K562 (cell line): Measurements from ENCODE around the gene SLC6A8. TPM values are rescaled to one million over a fixed set of nuclear protein-coding genes. Genes with fewer than 3 reads are reported as not detected.

Experiments used
- ATAC-seq: fragments of 200-7000 bp; cut with Tn5 transposase; 3 replicates; pipeline ENCODE4 v1.9.1; 2020; ENCODE audit warnings: moderate library complexity
- BruUV-seq: library from RNA; stranded (reverse); fragments of 400-500 nt; replicated peaks from 2 replicates; lab custom pipeline; 2021; lab: Mats Ljungman, UMichigan
- CTCF ChIA-PET: fragments of 300-600 bp; formaldehyde crosslinking; extraction: SDS; loops from one replicate; lab custom pipeline; 2021; ENCODE audit warnings: low intra/inter-chr PET ratio; lab: Yijun Ruan, JAX
- POLR2A ChIA-PET: fragments of 300-600, 350-650 bp; sonication (Branson Sonifier 250); formaldehyde crosslinking; extraction: SDS; loops from one replicate; lab custom pipeline; 2021; ENCODE audit warnings: antibody characterized with exemption, inconsistent platforms; lab: Yijun Ruan, JAX
- DNase-seq, 4 experiments: peaks; one replicate each; pipeline versions ENCODE4 v3.0.0 to v3.0.0-alpha.2; 2011 to 2018; ENCODE audit warnings: low spot score in 3 of 4, mixed read lengths in 3 of 4; ENCODE audit errors: extremely low read depth in 1 of 4
- FAIRE-seq: peaks from 2 replicates; lab custom pipeline; 2011; peaks lifted over from hg19 to GRCh38; lab: Jason Lieb, UNC
- H2AFZ ChIP-seq: 2 replicates; pipeline ENCODE4 v1.6.0; 2011; ENCODE audit warnings: low read depth, low read length, control low read depth, inconsistent platforms
- H3K27ac ChIP-seq: fragments of 200-600 bp; 3 replicates; pipeline ENCODE4 v1.8.0; 2011; ENCODE audit warnings: low read depth, mild to moderate bottlenecking, control low read depth, inconsistent platforms, low read length, moderate library complexity, mixed read lengths; ENCODE audit errors: extremely low read depth
- H3K27me3 ChIP-seq, 2 experiments: fragments of 300-600 bp in 1 of 2; 2 replicates in 1 of 2; 3 replicates in 1 of 2; pipeline versions ENCODE4 v1.6.0 to v1.8.0; 2011; ENCODE audit warnings: inconsistent platforms in 2 of 2, low read length in 2 of 2, mild to moderate bottlenecking in 1 of 2, mixed read lengths in 1 of 2, moderate library complexity in 1 of 2; ENCODE audit not compliant: control insufficient read depth in 2 of 2, insufficient read depth in 2 of 2
- H3K36me3 ChIP-seq: fragments of 300-600 bp; 3 replicates; pipeline ENCODE4 v1.8.0; 2011; ENCODE audit warnings: mild to moderate bottlenecking, low read length, inconsistent platforms; ENCODE audit not compliant: control insufficient read depth, insufficient read depth
- H3K4me1 ChIP-seq, 2 experiments: fragments of 200-600 bp in 1 of 2; replicated peaks in 1 of 2; 2 replicates in 1 of 2; 3 replicates in 1 of 2; pipeline versions ENCODE4 v1.5.1 to v1.8.0; 2011; ENCODE audit warnings: inconsistent platforms in 2 of 2, low read length in 2 of 2, mild to moderate bottlenecking in 1 of 2, mixed read lengths in 1 of 2, moderate library complexity in 1 of 2; ENCODE audit not compliant: control insufficient read depth in 2 of 2, insufficient read depth in 2 of 2
- H3K4me2 ChIP-seq: 2 replicates; pipeline ENCODE4 v1.6.1; 2011; ENCODE audit warnings: low read length, control low read depth, inconsistent platforms, mixed read lengths; ENCODE audit not compliant: insufficient read depth
- H3K4me3 ChIP-seq: fragments of 200-600 bp; sonication (generic), shearing (Covaris generic); 2 replicates; pipeline ENCODE4 v1.5.1; 2016; ENCODE audit warnings: control low read depth, inconsistent platforms
- H3K79me2 ChIP-seq: fragments of 200-600 bp; 3 replicates; pipeline ENCODE4 v1.8.0; 2011; ENCODE audit warnings: low read length, inconsistent platforms; ENCODE audit not compliant: control insufficient read depth, insufficient read depth
- H3K9ac ChIP-seq, 2 experiments: 2 replicates each; pipeline versions ENCODE4 v1.6.0 to v1.6.1; 2011; ENCODE audit warnings: low read depth in 2 of 2, low read length in 2 of 2, control low read depth in 1 of 2, inconsistent platforms in 1 of 2, mild to moderate bottlenecking in 1 of 2, mixed read lengths in 1 of 2; ENCODE audit not compliant: insufficient read depth in 1 of 2
- H3K9me1 ChIP-seq: one replicate; pipeline ENCODE4 v1.6.0; 2011; ENCODE audit warnings: inconsistent platforms, mild to moderate bottlenecking, low read length, moderate library complexity; ENCODE audit not compliant: control insufficient read depth, insufficient read depth
- H3K9me3 ChIP-seq: replicated peaks from 2 replicates; pipeline ENCODE4 v1.5.1; 2011; ENCODE audit warnings: low read depth, low read length, inconsistent platforms; ENCODE audit not compliant: control insufficient read depth, insufficient read depth
- H4K20me1 ChIP-seq: replicated peaks from 2 replicates; pipeline ENCODE4 v1.6.1; 2011; ENCODE audit warnings: low read length, inconsistent platforms, mixed read lengths; ENCODE audit not compliant: control insufficient read depth, insufficient read depth
- ELF2 ChIP-seq: fragments of 250-450 bp; sonication (Bioruptor Pico); IDR thresholded peaks from 2 replicates; pipeline ENCODE4 v1.5.0; 2021; ENCODE audit warnings: mild to moderate bottlenecking
- KDM5B ChIP-seq: fragments of 200-600 bp; sonication (generic); IDR thresholded peaks from 2 replicates; pipeline ENCODE4 v1.6.1; 2012; ENCODE audit warnings: low read depth, mild to moderate bottlenecking, moderate library complexity, low read length, control low read depth, inconsistent platforms; ENCODE audit not compliant: insufficient replicate concordance
- RBM39 ChIP-seq: fragments of 200-400 bp; formaldehyde crosslinking; optimal IDR thresholded peaks from 2 replicates; pipeline ENCODE3; 2018; ENCODE audit warnings: low read depth, low read length
- WGBS: fragments of 100-300 bp; shearing (Covaris generic); methylation state at CpG from one replicate; pipeline ENCODE4 v1.1.6; 2016; ENCODE audit warnings: low coverage, mixed read lengths; ENCODE audit not compliant: insufficient coverage; ENCODE audit errors: missing lambda C conversion rate; 5-methylcytosine and 5-hydroxymethylcytosine counted together
- in situ Hi-C: fragments of 300-500 bp; cut with MboI; formaldehyde crosslinking; loops from 4 replicates; pipeline ENCODE4 v1.15.0; 2018; ENCODE audit warnings: inconsistent platforms, mixed read lengths
- intact Hi-C: fragments of 100-400 bp; cut with micrococcal nuclease; formaldehyde crosslinking; loops from 2 replicates; pipeline ENCODE4 v1.14.2; 2022
- polyA plus RNA-seq, 8 experiments: library from polyadenylated mRNA; depleted of rRNA in 4 of 8; stranded (reverse) in 5 of 8; unstranded in 3 of 8; fragments of >200 nt; fragmentation: Nextera tagmentation in 2 of 8; fragmentation: Illumina TruSeq in 1 of 8; extraction: Ambion mirVana in 2 of 8; extraction: Trizol in 1 of 8; gene quantifications; 2 replicates each; pipeline versions ENCODE4 v1.2.1 to v1.2.3, GENCODE V29; 2011 to 2014; ENCODE audit warnings: inconsistent platforms in 1 of 8, missing spikeins in 1 of 8
- total RNA-seq, 7 experiments: library from RNA; depleted of rRNA in 6 of 7; stranded (reverse); fragments of >200 nt in 6 of 7; fragmentation: Illumina TruSeq in 2 of 7; extraction: Trizol in 2 of 7; gene quantifications; 2 replicates each; pipeline versions ENCODE4 v1.2.1 to v1.2.3, GENCODE V29; 2011 to 2021; ENCODE audit warnings: low replicate concordance in 1 of 7
- TF ChIP-seq, protein P1 (sequence below): fragments of 450-650 bp; conservative IDR thresholded peaks from 2 replicates; pipeline ENCODE4 v1.6.1; 2016; ENCODE audit warnings: missing genetic modification characterization, low read depth, mild to moderate bottlenecking, missing compliant biosample characterization, moderate library complexity
- TF ChIP-seq, protein P2 (sequence below): fragments of 450-650 bp; formaldehyde crosslinking; IDR thresholded peaks from 2 replicates; pipeline ENCODE4 v1.4.0; 2020; ENCODE audit warnings: mild to moderate bottlenecking

Gene SLC6A8
- total and polyA plus RNA-seq, 9 of the 15 experiments (the other 6 are each of a cell fraction or from before 2014, with no cell fraction given) = 0.68 to 144 (median 34.3) TPM

DNA sequence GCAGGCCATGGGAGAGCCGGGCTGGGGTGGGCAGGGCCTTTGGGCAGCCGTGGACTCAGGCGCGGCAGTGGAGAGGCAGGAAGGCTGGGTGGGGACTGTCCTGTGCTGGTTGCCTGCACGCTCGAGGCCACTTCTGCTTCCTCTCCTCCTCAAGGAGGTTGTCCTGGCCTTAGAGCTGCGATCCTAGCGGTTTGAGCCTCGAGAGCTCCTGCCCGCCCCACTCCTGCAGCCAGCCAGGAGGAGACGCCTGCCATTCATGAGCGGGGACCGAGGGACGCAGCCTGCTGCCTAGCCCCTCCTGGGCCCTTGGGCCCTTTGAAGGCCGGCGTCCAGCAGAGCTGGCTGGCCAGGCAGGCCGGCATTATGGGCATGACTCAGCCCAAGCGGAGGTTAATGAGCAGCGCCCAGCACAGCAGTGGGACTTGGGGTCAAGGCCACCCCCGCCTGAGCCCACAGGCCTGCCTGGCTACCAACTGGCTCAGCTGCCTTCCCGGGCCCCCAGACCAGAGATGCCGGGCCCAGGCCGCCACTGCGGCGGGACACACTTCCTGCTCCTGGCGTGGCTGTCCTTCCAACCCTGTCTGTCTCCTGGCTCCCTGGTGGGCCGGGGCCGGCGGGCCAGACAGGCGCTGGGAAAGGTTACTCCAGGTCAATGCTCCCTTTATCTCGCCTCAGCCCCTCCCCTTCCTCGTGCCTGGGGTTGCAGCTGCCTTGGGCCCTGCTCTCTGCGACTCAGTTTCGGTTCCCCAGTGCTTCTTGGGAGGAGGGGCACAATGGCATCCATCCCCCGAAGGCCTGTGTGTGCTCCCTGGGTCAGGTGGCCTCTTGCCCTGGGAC is 38.8 kb downstream of the SLC6A8 start (continued):
- no peak for TF ChIP-seq RBM39

DNA sequence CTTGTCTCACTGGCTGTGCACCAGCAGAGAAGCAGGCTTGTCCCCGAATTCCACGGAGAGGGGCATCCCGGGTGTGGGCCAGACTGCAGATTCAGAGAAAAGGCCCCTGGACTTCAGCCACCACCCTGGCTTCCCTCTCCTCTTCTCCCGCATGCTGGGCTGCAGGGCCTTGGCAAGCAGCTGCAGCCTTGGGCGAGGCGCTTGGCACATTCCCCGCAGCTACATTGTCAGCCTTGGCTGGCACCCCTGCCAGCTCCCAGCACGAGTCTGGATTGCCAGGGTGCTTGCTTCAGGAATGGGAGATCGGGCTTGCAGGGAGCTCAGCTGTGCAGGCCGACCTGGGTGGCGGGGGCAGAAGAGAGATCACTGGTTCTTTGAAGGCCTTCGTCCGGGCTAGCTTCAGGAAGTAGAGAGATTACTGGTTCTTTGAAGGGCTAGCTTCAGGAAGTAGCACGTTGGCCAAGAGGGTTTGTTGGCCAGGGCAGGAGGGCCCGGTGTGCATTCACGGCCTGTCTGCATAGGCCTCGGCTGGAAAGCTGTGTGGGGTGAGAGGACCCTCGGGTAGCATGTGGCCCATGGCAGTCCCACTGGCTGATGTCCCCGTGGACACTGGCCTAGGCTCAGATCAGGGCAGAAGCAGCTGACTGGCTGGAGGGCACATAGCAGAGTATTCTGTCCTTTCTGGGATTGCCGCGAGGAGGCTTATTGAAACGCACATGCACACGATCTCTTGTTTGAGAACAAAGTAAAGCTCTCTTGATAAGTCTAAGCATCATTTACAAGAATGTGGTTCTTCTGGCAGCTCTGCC is 39.6 kb downstream of the SLC6A8 start:
- peak overlapping the region; percentile 59 for H2AFZ ChIP-seq
- DNase-seq (no peak), FAIRE-seq (no peak), ATAC-seq (no peak)
- peak overlapping the region; percentile 63 to 92 for H3K9ac ChIP-seq
- no TSS peak for BruUV-seq
- H3K36me3 ChIP-seq = peaks cover 9% of the 10 kb centered on the region
- 63% methylated on average over 19 of the region's 23 CpGs for WGBS
- H3K4me3 ChIP-seq = peak overlapping the region; percentile 12; the same call in 1 of the 2 replicates
- H3K27me3 ChIP-seq = no peaks in the 10 kb centered on the region
- peaks cover 10% of the 10 kb centered on the region for H4K20me1 ChIP-seq
- peaks cover 34 to 60% of the 10 kb centered on the region in 2 experiments for H3K4me1 ChIP-seq
- 0 out of 2 replicates have a peak, but pooled peaks cover 2% of the 10 kb centered on the region for H3K9me3 ChIP-seq
- H3K79me2 ChIP-seq = peaks cover 38% of the 10 kb centered on the region
- intact Hi-C loops (no loop called here), in situ Hi-C loops (no loop called here)
- H3K4me2 ChIP-seq = peak overlapping the region; percentile 78
- no peaks in the 10 kb centered on the region for H3K9me1 ChIP-seq
- ChIA-PET POLR2A (interaction anchor here (0.6 to 1.1 kb wide), 7 partner anchors 11 to 364 kb away, joined by 3 to 8 read pairs (median 3); no protein-coding TSS in a partner anchor), CTCF (no interaction called here)
- TF ChIP-seq, protein P1, sequence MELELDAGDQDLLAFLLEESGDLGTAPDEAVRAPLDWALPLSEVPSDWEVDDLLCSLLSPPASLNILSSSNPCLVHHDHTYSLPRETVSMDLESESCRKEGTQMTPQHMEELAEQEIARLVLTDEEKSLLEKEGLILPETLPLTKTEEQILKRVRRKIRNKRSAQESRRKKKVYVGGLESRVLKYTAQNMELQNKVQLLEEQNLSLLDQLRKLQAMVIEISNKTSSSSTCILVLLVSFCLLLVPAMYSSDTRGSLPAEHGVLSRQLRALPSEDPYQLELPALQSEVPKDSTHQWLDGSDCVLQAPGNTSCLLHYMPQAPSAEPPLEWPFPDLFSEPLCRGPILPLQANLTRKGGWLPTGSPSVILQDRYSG (tag) = no peak
- TF ChIP-seq ELF2 (CRISPR knock-in tag) (no peak), KDM5B (peak; percentile 3)
- TF ChIP-seq, protein P2, sequence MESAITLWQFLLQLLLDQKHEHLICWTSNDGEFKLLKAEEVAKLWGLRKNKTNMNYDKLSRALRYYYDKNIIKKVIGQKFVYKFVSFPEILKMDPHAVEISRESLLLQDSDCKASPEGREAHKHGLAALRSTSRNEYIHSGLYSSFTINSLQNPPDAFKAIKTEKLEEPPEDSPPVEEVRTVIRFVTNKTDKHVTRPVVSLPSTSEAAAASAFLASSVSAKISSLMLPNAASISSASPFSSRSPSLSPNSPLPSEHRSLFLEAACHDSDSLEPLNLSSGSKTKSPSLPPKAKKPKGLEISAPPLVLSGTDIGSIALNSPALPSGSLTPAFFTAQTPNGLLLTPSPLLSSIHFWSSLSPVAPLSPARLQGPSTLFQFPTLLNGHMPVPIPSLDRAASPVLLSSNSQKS (CRISPR knock-in tag) = no peak
- peak overlapping the region; percentile 83; the same call in 2 of the 3 replicates for H3K27ac ChIP-seq
